ENCODE measurements around the gene IL1A.

IL1A gene

DNA sequence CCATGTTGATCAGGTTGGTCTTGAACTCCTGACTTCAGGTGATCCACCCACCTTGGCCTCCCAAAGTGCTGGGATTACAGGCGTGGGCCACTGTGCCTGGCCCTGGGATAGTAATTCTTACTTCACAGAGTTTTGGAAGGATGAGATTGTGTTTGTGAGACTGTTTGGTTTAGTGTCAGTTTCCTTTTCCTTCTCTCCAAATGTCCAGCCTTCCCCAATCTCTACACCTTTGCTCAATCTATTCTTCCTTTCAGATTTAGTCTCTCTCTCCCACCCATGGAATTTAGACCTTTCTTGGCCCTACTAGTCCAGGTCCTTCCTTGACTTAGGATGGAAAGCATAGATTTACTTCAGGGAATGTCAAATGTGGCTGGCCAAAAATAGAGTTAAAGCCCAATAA lies 12.2 kb upstream of the IL1A start:
- H3K79me2 ChIP-seq (ENCODE audit: insufficient read depth, low read length) = no peaks in the 10 kb centered on the region
- no peak overlapping the region for H3K4me3 ChIP-seq (ENCODE audit: low read depth, low read length, poor library complexity, severe bottlenecking)
- H2AFZ ChIP-seq (ENCODE audit: low read length) = no peak overlapping the region
- H3K9me2 ChIP-seq (ENCODE audit: low read depth, low read length) = no peaks in the 10 kb centered on the region
- no peak overlapping the region for H3K4me2 ChIP-seq (ENCODE audit: low read length)
- TF ChIP-seq, protein P1, sequence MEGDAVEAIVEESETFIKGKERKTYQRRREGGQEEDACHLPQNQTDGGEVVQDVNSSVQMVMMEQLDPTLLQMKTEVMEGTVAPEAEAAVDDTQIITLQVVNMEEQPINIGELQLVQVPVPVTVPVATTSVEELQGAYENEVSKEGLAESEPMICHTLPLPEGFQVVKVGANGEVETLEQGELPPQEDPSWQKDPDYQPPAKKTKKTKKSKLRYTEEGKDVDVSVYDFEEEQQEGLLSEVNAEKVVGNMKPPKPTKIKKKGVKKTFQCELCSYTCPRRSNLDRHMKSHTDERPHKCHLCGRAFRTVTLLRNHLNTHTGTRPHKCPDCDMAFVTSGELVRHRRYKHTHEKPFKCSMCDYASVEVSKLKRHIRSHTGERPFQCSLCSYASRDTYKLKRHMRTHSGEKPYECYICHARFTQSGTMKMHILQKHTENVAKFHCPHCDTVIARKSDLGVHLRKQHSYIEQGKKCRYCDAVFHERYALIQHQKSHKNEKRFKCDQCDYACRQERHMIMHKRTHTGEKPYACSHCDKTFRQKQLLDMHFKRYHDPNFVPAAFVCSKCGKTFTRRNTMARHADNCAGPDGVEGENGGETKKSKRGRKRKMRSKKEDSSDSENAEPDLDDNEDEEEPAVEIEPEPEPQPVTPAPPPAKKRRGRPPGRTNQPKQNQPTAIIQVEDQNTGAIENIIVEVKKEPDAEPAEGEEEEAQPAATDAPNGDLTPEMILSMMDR (IDR thresholded peaks at IDR 0.05; ENCODE audit: low read length) = no peak
- TF ChIP-seq EZH2 (IDR thresholded peaks at IDR 0.05; ENCODE audit: borderline replicate concordance, low read length) = no peak
- no peaks in the 10 kb centered on the region for H3K27me3 ChIP-seq (ENCODE audit: insufficient read depth, low read length)
- H3K36me3 ChIP-seq (ENCODE audit: insufficient read depth, low read length) = no peaks in the 10 kb centered on the region
- peaks cover 12% of the 10 kb centered on the region for H3K4me1 ChIP-seq (ENCODE audit: insufficient read depth, low read length, severe bottlenecking)
- H4K20me1 ChIP-seq (ENCODE audit: insufficient read depth, low read length) = no peaks in the 10 kb centered on the region
- H3K27ac ChIP-seq (ENCODE audit: low read depth, low read length, poor library complexity, severe bottlenecking) = no peak overlapping the region
- H3K9me3 ChIP-seq (ENCODE audit: low read length) = no peaks in the 10 kb centered on the region
- H3F3A ChIP-seq (ENCODE audit: insufficient read depth, low read length) = no peaks in the 10 kb centered on the region
- H3K9ac ChIP-seq (ENCODE audit: low read length) = no peak overlapping the region

DNA sequence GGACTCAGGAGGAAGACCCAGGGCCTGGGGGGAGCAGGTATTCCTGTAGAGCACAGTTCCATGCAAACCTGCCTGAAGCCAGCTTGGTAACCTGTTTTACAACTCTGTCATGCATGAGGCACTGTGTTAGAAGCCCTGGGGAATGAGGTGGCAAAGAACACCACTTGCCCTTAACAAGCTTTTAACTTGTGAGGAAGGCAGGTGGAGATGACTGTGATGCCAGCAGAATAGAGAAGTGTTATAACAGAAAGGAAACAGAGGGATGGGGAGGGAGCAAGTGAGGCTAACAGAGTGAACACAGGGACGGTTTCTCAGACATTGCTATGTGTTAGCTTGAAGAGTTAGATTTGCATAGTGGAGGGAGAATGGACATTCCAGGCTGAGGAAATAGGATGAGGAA lies 11.5 kb upstream of the IL1A start:
- TF ChIP-seq, protein P1 (IDR thresholded peaks at IDR 0.05; ENCODE audit: low read length) = no peak
- TF ChIP-seq EZH2 (IDR thresholded peaks at IDR 0.05; ENCODE audit: borderline replicate concordance, low read length) = no peak
- no peaks in the 10 kb centered on the region for H3K27me3 ChIP-seq (ENCODE audit: insufficient read depth, low read length)
- H2AFZ ChIP-seq (ENCODE audit: low read length) = no peak overlapping the region
- H3K79me2 ChIP-seq (ENCODE audit: insufficient read depth, low read length) = no peaks in the 10 kb centered on the region
- H3K4me3 ChIP-seq (ENCODE audit: low read depth, low read length, poor library complexity, severe bottlenecking) = no peak overlapping the region
- H3K4me1 ChIP-seq (ENCODE audit: insufficient read depth, low read length, severe bottlenecking) = peaks cover 12% of the 10 kb centered on the region
- no peaks in the 10 kb centered on the region for H3K9me3 ChIP-seq (ENCODE audit: low read length)
- no peaks in the 10 kb centered on the region for H3K36me3 ChIP-seq (ENCODE audit: insufficient read depth, low read length)
- no peaks in the 10 kb centered on the region for H3K9me2 ChIP-seq (ENCODE audit: low read depth, low read length)
- no peak overlapping the region for H3K4me2 ChIP-seq (ENCODE audit: low read length)
- no peaks in the 10 kb centered on the region for H4K20me1 ChIP-seq (ENCODE audit: insufficient read depth, low read length)
- no peak overlapping the region for H3K27ac ChIP-seq (ENCODE audit: low read depth, low read length, poor library complexity, severe bottlenecking)
- no peaks in the 10 kb centered on the region for H3F3A ChIP-seq (ENCODE audit: insufficient read depth, low read length)
- no peak overlapping the region for H3K9ac ChIP-seq (ENCODE audit: low read length)

DNA sequence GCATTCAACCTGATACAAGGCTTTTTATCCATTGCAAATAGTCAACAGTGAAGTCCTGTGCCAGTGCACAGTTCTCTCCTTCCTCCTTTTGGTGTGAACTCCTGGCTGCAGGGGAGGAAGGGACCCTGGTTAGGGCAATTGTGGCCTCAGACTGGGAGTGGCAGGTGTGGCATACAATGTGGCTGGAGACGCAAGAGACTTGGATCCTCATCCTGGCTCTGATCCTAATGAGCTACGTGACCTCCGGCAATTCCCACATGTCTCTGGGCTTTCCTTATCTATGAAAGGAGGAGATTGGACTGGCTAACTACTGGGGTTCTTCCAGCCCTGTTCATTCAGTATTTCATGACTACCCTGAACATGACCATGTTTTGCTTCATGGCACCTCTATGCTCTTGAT lies 10.5 kb upstream of the IL1A start:
- Histone ChIP-seq H3K4me1 (ENCODE audit: insufficient read depth, low read length, severe bottlenecking) (peaks cover 12% of the 10 kb centered on the region), H3K4me3 (ENCODE audit: low read depth, low read length, poor library complexity, severe bottlenecking) (no peak overlapping the region), H3K79me2 (ENCODE audit: insufficient read depth, low read length) (no peaks in the 10 kb centered on the region), H2AFZ (ENCODE audit: low read length) (no peak overlapping the region), H3K9me3 (ENCODE audit: low read length) (no peaks in the 10 kb centered on the region), H3K36me3 (ENCODE audit: insufficient read depth, low read length) (no peaks in the 10 kb centered on the region), H3K27me3 (ENCODE audit: insufficient read depth, low read length) (no peaks in the 10 kb centered on the region), H3K4me2 (ENCODE audit: low read length) (no peak overlapping the region), H3K27ac (ENCODE audit: low read depth, low read length, poor library complexity, severe bottlenecking) (no peak overlapping the region), H3F3A (ENCODE audit: insufficient read depth, low read length) (no peaks in the 10 kb centered on the region), H3K9me2 (ENCODE audit: low read depth, low read length) (no peaks in the 10 kb centered on the region), H4K20me1 (ENCODE audit: insufficient read depth, low read length) (no peaks in the 10 kb centered on the region), H3K9ac (ENCODE audit: low read length) (no peak overlapping the region)
- TF ChIP-seq EZH2 (IDR thresholded peaks at IDR 0.05; ENCODE audit: borderline replicate concordance, low read length) = no peak
- TF ChIP-seq, protein P1 (IDR thresholded peaks at IDR 0.05; ENCODE audit: low read length) = no peak

All from OCI-LY1 (cell line).